Measurements from ENCODE around the gene DHX9.

- TF ChIP-seq, protein P1, sequence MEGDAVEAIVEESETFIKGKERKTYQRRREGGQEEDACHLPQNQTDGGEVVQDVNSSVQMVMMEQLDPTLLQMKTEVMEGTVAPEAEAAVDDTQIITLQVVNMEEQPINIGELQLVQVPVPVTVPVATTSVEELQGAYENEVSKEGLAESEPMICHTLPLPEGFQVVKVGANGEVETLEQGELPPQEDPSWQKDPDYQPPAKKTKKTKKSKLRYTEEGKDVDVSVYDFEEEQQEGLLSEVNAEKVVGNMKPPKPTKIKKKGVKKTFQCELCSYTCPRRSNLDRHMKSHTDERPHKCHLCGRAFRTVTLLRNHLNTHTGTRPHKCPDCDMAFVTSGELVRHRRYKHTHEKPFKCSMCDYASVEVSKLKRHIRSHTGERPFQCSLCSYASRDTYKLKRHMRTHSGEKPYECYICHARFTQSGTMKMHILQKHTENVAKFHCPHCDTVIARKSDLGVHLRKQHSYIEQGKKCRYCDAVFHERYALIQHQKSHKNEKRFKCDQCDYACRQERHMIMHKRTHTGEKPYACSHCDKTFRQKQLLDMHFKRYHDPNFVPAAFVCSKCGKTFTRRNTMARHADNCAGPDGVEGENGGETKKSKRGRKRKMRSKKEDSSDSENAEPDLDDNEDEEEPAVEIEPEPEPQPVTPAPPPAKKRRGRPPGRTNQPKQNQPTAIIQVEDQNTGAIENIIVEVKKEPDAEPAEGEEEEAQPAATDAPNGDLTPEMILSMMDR (conservative IDR thresholded peaks at IDR 0.05 in 1 of 2, IDR thresholded peaks at IDR 0.05 in 1 of 2; ENCODE audit: low read depth in 1 of 2, low read length in 2 of 2) = no peak
- no peak for TF ChIP-seq EZH2 (IDR thresholded peaks at IDR 0.05; ENCODE audit: low read length, missing control alignments)
Measured at GRCh38 chr1:182905321-182905720, 66.2 kb downstream of the DHX9 start.
